Epithelial cell of proximal tubule (primary cell): ENCODE results near the gene SEZ6L. TPM values are rescaled to one million over a fixed set of nuclear protein-coding genes. Genes with fewer than 3 reads are reported as not detected.

Experiments used
- DNase-seq: peaks from one replicate; pipeline ENCODE4 v3.0.0-alpha.2; 2011; ENCODE audit warnings: low read depth
- H3K4me3 ChIP-seq: 2 replicates; pipeline ENCODE4 v1.5.1; 2011; ENCODE audit warnings: low read depth, mild to moderate bottlenecking, low read length
- CTCF ChIP-seq: conservative IDR thresholded peaks from 2 replicates; pipeline ENCODE4 v1.5.1; 2012; ENCODE audit warnings: low read depth, mild to moderate bottlenecking, low read length
- total RNA-seq: library from RNA; depleted of rRNA; stranded (reverse); fragments of >200 nt; gene quantifications from 2 replicates; pipeline ENCODE4 v1.2.3, GENCODE V29; 2015

SEZ6L gene
- total RNA-seq, 1 donor from 2014 or later, result not detected

- peak; percentile 1 for DNase-seq
- peak; percentile 71 for TF ChIP-seq CTCF
- no peak overlapping the region for H3K4me3 ChIP-seq
These were observed 3.2 kb downstream of the SEZ6L start for GRCh38 chr22:26172389-26172990.

GRCh38 chr22:26174280-26174679 is 5.0 kb downstream of the SEZ6L start:
- no peak for DNase-seq
- TF ChIP-seq CTCF, result peak; percentile 11
- H3K4me3 ChIP-seq, result no peak overlapping the region

- H3K4me3 ChIP-seq, result no peak overlapping the region
- DNase-seq, result no peak
- TF ChIP-seq CTCF, result no peak
These were observed 13.5 kb downstream of the SEZ6L start for GRCh38 chr22:26182723-26183122.

GRCh38 chr22:26185190-26185589 is 15.9 kb downstream of the SEZ6L start:
- H3K4me3 ChIP-seq, result no peak overlapping the region
- no peak for DNase-seq
- no peak for TF ChIP-seq CTCF

- DNase-seq, result no peak
- no peak for TF ChIP-seq CTCF
- no peak overlapping the region for H3K4me3 ChIP-seq
These were observed 19.1 kb downstream of the SEZ6L start for GRCh38 chr22:26188341-26188740.

- H3K4me3 ChIP-seq, result no peak overlapping the region
- no peak for DNase-seq
- TF ChIP-seq CTCF, result no peak
These were observed 25.1 kb downstream of the SEZ6L start for GRCh38 chr22:26194313-26194712.

GRCh38 chr22:26194877-26195276 is 25.6 kb downstream of the SEZ6L start:
- no peak overlapping the region for H3K4me3 ChIP-seq
- DNase-seq, result no peak
- TF ChIP-seq CTCF, result no peak
